ENCODE results near the gene EPN3.

The EPN3 gene

GRCh38 chr17:50558941-50559614 lies 26.5 kb downstream of the EPN3 start:
- no peaks in the 10 kb centered on the region for H3K9me3 ChIP-seq (ENCODE audit: control insufficient read depth, low read length)
- peaks cover 55% of the 10 kb centered on the region for H3K27me3 ChIP-seq (ENCODE audit: control insufficient read depth, insufficient read depth, low read length)
- peaks cover 29% of the 10 kb centered on the region for H3K4me1 ChIP-seq (ENCODE audit: control insufficient read depth, insufficient read depth, low read length)
- H3K9ac ChIP-seq (ENCODE audit: low read length), result no peak overlapping the region
- H3K36me3 ChIP-seq (ENCODE audit: control insufficient read depth, insufficient read depth, low read length), result no peaks in the 10 kb centered on the region
- H3K4me3 ChIP-seq (ENCODE audit: low read length), result no peak overlapping the region

- Histone ChIP-seq H3K4me1 (ENCODE audit: control insufficient read depth, insufficient read depth, low read length) (peaks cover 29% of the 10 kb centered on the region), H3K9me3 (ENCODE audit: control insufficient read depth, low read length) (no peaks in the 10 kb centered on the region), H3K36me3 (ENCODE audit: control insufficient read depth, insufficient read depth, low read length) (no peaks in the 10 kb centered on the region), H3K27me3 (ENCODE audit: control insufficient read depth, insufficient read depth, low read length) (peaks cover 62% of the 10 kb centered on the region), H3K9ac (ENCODE audit: low read length) (peak overlapping the region; percentile 15), H3K4me3 (ENCODE audit: low read length) (peak overlapping the region; percentile 80)
Measured at GRCh38 chr17:50559674-50560184, 27.2 kb downstream of the EPN3 start.

- Histone ChIP-seq H3K36me3 (ENCODE audit: control insufficient read depth, insufficient read depth, low read length) (no peaks in the 10 kb centered on the region), H3K9me3 (ENCODE audit: control insufficient read depth, low read length) (no peaks in the 10 kb centered on the region), H3K4me1 (ENCODE audit: control insufficient read depth, insufficient read depth, low read length) (peaks cover 29% of the 10 kb centered on the region), H3K4me3 (ENCODE audit: low read length) (peak within 1 kb of the TSS; percentile 80), H3K9ac (ENCODE audit: low read length) (peak within 1 kb of the TSS; percentile 15), H3K27me3 (ENCODE audit: control insufficient read depth, insufficient read depth, low read length) (peaks cover 66% of the 10 kb centered on the region)
Measured at GRCh38 chr17:50560185-50560824, 27.8 kb downstream of the EPN3 start, which contains the start of gene CACNA1G. Gene CACNA1G, plus strand, starts transcription at chr17:50560715. Its CDS starts 745 bp downstream, at chr17:50561460.

GRCh38 chr17:50560931-50561745 lies 28.6 kb downstream of the EPN3 start:
- no peaks in the 10 kb centered on the region for H3K9me3 ChIP-seq (ENCODE audit: control insufficient read depth, low read length)
- H3K9ac ChIP-seq (ENCODE audit: low read length), result no peak overlapping the region
- H3K27me3 ChIP-seq (ENCODE audit: control insufficient read depth, insufficient read depth, low read length), result peaks cover 74% of the 10 kb centered on the region
- no peaks in the 10 kb centered on the region for H3K36me3 ChIP-seq (ENCODE audit: control insufficient read depth, insufficient read depth, low read length)
- H3K4me1 ChIP-seq (ENCODE audit: control insufficient read depth, insufficient read depth, low read length), result peaks cover 29% of the 10 kb centered on the region
- H3K4me3 ChIP-seq (ENCODE audit: low read length), result no peak overlapping the region

GRCh38 chr17:50561746-50562141 lies 29.2 kb downstream of the EPN3 start:
- H3K9ac ChIP-seq (ENCODE audit: low read length), result no peak overlapping the region
- no peaks in the 10 kb centered on the region for H3K36me3 ChIP-seq (ENCODE audit: control insufficient read depth, insufficient read depth, low read length)
- no peak overlapping the region for H3K4me3 ChIP-seq (ENCODE audit: low read length)
- peaks cover 29% of the 10 kb centered on the region for H3K4me1 ChIP-seq (ENCODE audit: control insufficient read depth, insufficient read depth, low read length)
- peaks cover 79% of the 10 kb centered on the region for H3K27me3 ChIP-seq (ENCODE audit: control insufficient read depth, insufficient read depth, low read length)
- no peaks in the 10 kb centered on the region for H3K9me3 ChIP-seq (ENCODE audit: control insufficient read depth, low read length)

GRCh38 chr17:50562242-50563091 lies 29.9 kb downstream of the EPN3 start:
- peaks cover 84% of the 10 kb centered on the region for H3K27me3 ChIP-seq (ENCODE audit: control insufficient read depth, insufficient read depth, low read length)
- H3K4me3 ChIP-seq (ENCODE audit: low read length), result no peak overlapping the region
- no peaks in the 10 kb centered on the region for H3K36me3 ChIP-seq (ENCODE audit: control insufficient read depth, insufficient read depth, low read length)
- H3K9ac ChIP-seq (ENCODE audit: low read length), result no peak overlapping the region
- no peaks in the 10 kb centered on the region for H3K9me3 ChIP-seq (ENCODE audit: control insufficient read depth, low read length)
- peaks cover 29% of the 10 kb centered on the region for H3K4me1 ChIP-seq (ENCODE audit: control insufficient read depth, insufficient read depth, low read length)

- Histone ChIP-seq H3K27me3 (ENCODE audit: control insufficient read depth, insufficient read depth, low read length) (peaks cover 82% of the 10 kb centered on the region), H3K9me3 (ENCODE audit: control insufficient read depth, low read length) (no peaks in the 10 kb centered on the region), H3K4me3 (ENCODE audit: low read length) (no peak overlapping the region), H3K9ac (ENCODE audit: low read length) (no peak overlapping the region), H3K4me1 (ENCODE audit: control insufficient read depth, insufficient read depth, low read length) (peaks cover 29% of the 10 kb centered on the region), H3K36me3 (ENCODE audit: control insufficient read depth, insufficient read depth, low read length) (no peaks in the 10 kb centered on the region)
Measured at GRCh38 chr17:50563092-50563511, 30.6 kb downstream of the EPN3 start.

- Histone ChIP-seq H3K27me3 (ENCODE audit: control insufficient read depth, insufficient read depth, low read length) (peaks cover 70% of the 10 kb centered on the region), H3K4me1 (ENCODE audit: control insufficient read depth, insufficient read depth, low read length) (peaks cover 16% of the 10 kb centered on the region), H3K36me3 (ENCODE audit: control insufficient read depth, insufficient read depth, low read length) (no peaks in the 10 kb centered on the region), H3K9me3 (ENCODE audit: control insufficient read depth, low read length) (no peaks in the 10 kb centered on the region), H3K4me3 (ENCODE audit: low read length) (no peak overlapping the region), H3K9ac (ENCODE audit: low read length) (no peak overlapping the region)
Measured at GRCh38 chr17:50564916-50565315, 32.4 kb downstream of the EPN3 start.

GRCh38 chr17:50565402-50566350 lies 33.1 kb downstream of the EPN3 start:
- Histone ChIP-seq H3K4me3 (ENCODE audit: low read length) (no peak overlapping the region), H3K27me3 (ENCODE audit: control insufficient read depth, insufficient read depth, low read length) (peaks cover 62% of the 10 kb centered on the region), H3K9me3 (ENCODE audit: control insufficient read depth, low read length) (no peaks in the 10 kb centered on the region)

GRCh38 chr17:50566886-50567285 lies 34.4 kb downstream of the EPN3 start:
- Histone ChIP-seq H3K4me3 (ENCODE audit: low read length) (no peak overlapping the region), H3K9ac (ENCODE audit: low read length) (no peak overlapping the region), H3K9me3 (ENCODE audit: control insufficient read depth, low read length) (no peaks in the 10 kb centered on the region), H3K4me1 (ENCODE audit: control insufficient read depth, insufficient read depth, low read length) (peaks cover 4% of the 10 kb centered on the region), H3K36me3 (ENCODE audit: control insufficient read depth, insufficient read depth, low read length) (no peaks in the 10 kb centered on the region), H3K27me3 (ENCODE audit: control insufficient read depth, insufficient read depth, low read length) (peaks cover 52% of the 10 kb centered on the region)

More at GRCh38 chr17:50565402-50566350, 33.1 kb downstream of the EPN3 start:
- Histone ChIP-seq H3K4me1 (ENCODE audit: control insufficient read depth, insufficient read depth, low read length) (peaks cover 11% of the 10 kb centered on the region), H3K36me3 (ENCODE audit: control insufficient read depth, insufficient read depth, low read length) (no peaks in the 10 kb centered on the region), H3K9ac (ENCODE audit: low read length) (no peak overlapping the region)
